HG02943 (cell line): Measurements from ENCODE around the gene IL17C.
"Not testable (repeated sequence)": the region's sequence is repeated elsewhere in the genome, so short reads cannot be mapped to it uniquely, and the experiment has no call there.

Experiments used
- ATAC-seq: cut with Tn5 transposase; IDR thresholded peaks from one replicate; pipeline ENCODE4 v1.9.1; 2021; ENCODE audit warnings: mild to moderate bottlenecking, low read depth, moderate library complexity; ENCODE audit not compliant: unreplicated experiment

IL17C gene

DNA sequence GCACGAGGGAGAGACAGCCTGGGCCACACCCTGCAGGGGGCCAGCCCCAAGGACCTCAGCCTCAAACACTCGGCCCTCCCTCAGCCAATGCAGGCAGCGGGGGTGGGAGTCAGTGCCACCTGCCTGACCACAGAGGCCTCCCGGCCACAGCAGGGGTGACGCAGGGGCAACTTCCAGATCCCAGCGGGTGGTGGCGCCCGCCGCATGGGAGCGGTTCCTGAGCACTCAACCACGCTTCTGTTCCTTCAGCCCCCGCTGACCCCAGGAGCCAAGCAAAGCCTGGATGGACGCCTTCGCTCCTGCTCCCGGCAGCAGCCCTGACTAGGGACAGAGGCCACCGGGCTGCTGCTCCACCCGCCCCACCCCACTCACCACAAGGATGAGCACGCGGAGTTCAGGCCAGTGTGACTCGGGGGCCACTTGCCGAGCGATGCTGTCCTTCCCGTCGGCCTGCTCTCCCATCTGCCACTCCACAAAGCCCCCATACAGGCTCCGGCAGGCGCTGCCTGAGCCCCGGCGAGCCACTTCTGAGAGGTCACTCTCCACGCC, 17.4 kb downstream of the IL17C start:
- no peak for ATAC-seq

DNA sequence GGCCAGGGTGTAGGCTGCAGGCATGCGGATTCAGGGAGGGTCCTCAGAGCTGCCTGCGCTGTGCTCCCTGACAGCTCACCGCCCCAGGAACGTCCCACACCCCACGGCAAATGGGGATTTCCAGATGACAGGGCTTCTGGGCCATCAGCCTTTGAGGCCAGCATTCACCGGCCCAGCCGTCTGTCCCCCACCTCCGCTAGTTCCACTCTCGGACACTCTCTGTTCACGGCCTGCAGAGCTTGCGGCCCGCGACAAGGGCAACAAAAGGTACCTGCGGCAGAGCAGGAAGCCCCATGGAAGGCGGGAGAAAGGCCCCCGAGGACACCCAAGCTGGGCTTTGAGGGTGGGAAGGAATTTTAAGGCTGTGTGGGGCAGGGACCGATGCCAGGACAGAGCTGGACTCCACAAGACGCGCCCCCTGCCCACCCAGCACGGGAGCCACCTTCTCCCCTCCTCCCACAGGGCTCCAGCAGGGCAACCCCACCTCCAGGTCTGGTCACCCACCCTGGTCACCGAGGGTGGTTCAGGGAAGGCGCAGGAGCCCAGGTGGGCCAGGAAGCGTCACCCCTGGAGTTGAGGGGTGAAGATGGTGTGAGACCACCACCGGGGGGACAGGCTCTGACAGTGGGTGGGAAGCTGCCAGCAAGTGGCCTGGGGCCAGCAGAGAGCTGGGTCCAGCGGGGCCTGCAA, 18.1 kb downstream of the IL17C start:
- no peak for ATAC-seq

DNA sequence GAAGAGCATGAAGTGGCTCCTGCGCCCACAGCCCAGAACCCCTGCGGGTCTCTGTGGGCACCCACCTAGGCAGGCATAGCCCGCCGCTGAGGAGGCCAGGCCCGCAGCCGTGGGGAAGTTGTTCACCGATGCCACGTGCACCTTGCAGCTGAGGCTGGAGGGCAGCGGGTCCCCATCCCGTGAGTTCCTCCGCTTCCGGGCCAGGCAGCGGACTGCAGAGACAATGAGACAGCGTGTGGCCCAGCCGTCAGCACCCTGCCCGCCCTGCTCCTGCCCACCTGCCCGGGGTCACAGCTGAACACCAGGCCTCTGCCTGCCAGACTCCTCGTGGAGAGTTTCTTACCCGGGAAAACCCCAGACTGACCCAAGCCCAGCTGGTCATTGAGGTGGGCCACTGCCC, 19.0 kb downstream of the IL17C start:
- ATAC-seq, result no peak

GRCh38 chr16:88658714-88659113, 20.3 kb downstream of the IL17C start:
- no peak for ATAC-seq

DNA sequence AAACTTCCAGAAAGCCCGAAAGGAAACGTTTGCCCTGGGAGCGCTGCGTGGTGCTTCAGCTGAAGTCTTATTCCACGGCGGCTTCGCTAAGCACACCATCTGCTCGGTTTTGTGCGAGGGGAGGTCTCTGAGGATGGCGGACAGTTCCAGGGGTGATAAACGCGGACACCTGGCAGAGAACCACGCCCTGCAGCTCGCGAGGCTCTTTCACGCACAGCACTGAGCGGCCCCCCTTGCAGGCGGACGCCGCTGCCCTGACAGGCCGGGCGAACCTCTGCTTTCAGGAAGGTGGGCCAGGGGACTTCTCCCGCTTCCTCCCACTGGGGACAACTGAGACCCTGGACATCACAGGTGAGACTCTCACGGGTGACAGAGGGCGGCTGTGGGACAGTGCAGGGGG, 20.8 kb downstream of the IL17C start:
- no peak for ATAC-seq

- no peak for ATAC-seq
Measured at GRCh38 chr16:88661468-88661867, 23.1 kb downstream of the IL17C start.

DNA sequence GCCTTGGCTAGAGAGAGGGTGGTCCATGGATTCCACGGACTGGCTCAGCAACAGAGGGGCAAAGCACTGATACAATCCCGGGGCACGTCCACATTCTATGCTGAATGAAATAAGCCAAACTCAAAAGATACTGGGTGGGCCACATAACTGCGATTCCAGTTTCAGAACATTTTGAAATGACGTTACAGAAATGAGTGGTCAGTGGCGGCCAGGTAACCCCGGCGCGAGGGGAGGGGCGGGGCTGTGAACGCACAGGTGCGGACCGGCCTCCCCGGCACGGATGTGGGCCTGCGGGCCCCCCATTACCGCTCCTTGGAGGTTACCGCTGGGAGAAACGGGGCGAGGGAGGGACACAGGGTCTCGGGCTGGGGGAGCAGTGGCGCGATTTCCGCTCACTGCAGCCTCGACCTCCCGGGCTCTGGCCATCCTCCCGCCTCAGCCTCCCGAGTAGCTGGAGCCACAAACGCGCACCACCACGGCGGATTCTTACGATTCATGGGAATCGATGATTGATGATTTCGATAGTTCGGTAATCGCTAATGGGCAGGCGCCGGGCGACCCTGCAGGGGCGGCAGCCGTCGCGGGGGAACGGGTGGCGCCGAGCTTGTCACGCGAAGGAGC, 24.0 kb downstream of the IL17C start:
- no peak for ATAC-seq

GRCh38 chr16:88662843-88663606, 24.7 kb downstream of the IL17C start, which contains the start of gene MVD:
Gene MVD, minus strand, starts transcription at chr16:88663091. Its CDS starts 11 bp downstream, at chr16:88663080.
- peak; percentile 91 for ATAC-seq

DNA sequence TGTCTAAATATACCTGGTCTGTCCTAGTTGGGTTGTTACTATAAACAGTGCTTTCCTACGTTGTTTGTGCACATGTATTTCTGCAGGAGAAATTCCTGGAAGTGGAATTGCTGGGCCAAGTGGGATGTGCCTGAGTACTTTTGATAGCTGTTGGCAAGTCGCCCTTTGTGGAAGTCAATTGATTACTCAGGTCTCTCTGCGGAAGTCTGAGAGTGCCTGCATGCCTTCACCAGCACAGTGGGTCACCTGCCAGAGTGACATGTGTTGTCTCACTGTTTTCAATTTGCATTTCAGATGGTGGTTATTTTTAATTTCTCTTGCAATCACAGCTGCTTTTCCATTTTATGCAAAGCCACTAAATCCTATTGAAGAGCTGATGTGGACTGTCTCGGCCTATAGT, 26.8 kb downstream of the IL17C start:
- ATAC-seq, result no peak

DNA sequence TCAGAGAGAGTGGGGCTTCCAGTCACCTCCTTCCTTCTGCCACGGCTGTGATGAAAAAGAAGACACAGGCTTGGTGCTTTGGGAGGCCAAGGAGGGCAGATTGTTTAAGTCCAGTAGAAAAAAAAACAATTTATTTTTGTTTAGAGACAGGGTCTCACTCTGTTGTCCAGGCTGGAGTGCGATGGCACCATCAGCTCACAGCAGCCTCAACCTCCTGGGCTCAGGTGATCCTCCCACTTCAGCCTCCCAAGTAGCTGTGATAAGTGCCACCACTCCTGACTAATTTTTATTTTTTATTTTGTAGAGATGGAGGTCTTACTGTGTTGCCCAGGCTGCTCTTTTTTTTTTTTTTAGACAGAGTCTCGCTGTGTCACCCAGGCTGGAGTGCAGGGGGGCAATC, 27.2 kb downstream of the IL17C start:
- ATAC-seq, result no peak

DNA sequence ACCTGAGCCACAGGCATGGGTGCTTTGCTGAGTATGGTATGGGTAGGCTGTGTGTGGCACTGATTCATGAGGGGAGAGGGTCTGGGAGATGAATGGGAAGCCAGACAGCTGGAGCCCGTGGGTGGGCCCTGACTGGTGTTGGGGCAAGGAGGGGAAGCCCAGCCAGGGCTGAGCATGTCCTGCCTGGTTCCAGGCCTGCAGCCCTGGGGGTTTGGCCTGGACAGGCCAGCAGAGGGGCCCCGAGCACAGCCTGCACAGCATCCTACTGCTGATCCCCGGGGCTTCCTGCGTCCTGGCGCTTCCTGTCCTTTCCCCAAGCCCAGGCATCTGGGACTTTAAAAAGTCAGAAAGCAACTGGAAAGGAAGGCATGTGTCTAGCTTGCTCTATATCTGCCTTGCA, 29.1 kb downstream of the IL17C start:
- no peak for ATAC-seq

- not testable (repeated sequence) for ATAC-seq
Measured at GRCh38 chr16:88669493-88669892, 31.1 kb downstream of the IL17C start.

- ATAC-seq, result no peak
Measured at GRCh38 chr16:88669980-88670379, 31.6 kb downstream of the IL17C start.

GRCh38 chr16:88671806-88672205, 33.4 kb downstream of the IL17C start:
- ATAC-seq, result no peak

GRCh38 chr16:88672776-88673175, 34.4 kb downstream of the IL17C start:
- no peak for ATAC-seq

DNA sequence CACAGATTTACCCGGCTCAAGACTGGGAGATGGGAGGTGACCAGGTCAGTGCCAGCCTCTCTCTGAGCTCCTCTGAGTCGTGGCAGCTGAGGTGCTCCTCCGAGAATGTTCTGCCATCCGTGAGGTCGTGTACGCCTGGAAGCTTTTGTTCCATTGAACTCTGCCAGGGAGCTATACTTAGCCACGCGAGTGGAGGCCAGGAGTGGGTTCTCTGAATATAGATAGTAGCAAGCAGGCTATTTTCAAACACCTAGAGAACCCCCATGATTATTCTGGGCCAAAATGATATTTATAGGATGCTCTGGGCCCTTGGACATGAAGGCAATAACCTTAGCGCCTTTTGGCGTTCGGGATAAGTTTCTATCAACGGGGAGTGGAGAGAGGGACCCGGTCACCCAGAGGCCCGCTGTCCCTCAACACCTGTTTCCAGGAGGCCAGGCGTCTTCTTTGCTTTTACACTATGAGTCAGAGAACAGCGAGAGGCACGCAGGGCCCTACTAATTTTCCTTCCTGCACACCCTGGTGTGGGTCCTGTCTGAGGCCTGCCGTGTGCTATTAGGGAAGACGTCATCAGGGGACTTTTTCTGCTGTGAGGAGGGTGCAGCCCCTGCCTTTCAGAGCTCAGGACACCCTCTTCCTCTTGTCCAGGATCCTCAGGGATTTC, 35.5 kb downstream of the IL17C start:
- no peak for ATAC-seq

DNA sequence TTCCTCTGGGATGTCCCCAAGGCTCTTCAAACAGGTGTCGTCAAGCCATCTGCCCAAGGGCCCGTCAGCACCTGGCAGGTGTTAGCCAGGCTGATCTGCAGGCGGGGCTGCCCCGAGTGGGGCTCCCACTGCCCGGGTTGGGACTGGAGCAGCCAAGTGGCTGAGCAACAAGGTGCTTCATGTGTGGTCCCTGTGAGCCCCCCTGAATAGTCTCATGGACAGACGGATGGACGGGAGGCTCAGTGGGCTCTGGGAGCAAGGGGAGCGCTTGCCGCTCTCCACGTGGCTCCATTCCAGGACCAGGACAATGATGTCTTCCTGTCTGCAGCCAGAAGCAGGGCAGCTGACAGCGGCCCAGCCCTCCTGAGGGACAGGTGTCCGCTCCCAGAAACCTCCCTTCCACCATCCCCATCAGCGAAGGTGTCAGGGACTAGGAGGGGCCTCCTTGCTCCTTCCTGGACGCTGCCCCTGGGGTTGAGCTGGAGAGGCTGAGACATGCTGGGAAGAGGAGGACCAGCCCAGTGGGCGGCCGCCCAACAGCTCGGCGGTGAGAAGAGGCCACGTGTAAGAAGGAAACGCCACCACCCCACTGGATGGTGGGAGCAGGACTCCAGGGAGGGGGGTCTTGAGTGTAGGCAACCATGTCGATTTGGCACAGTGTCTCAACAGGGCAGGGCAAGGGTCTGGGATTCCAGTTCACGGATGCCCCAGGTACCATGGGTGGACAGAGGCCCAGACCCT, 38.3 kb downstream of the IL17C start:
- ATAC-seq, result no peak

DNA sequence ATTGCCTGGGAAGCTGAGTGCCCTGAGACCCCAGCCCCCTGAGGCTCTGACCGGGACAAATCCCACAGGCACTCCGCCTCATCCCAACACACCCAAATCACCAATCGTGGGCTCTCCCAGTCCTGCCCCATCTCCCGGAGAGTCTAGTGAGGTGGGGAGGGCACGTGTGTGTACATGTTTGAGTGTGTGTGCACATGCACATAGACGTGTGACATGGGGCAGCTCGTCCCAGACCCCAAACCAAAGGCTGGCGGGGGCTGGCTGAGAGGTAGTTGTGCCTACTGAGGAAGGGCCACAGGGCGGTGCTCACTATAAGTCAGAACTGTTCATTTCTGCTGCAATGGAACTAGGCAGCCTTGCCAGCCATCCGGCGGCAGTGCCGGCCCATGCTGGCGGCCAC, 39.3 kb downstream of the IL17C start:
- ATAC-seq, result no peak

GRCh38 chr16:88678224-88678979, 40.0 kb downstream of the IL17C start:
- ATAC-seq, result no peak
